GM19099 (cell line): ENCODE results near the gene PDE4D.

ENCODE experiments used
- POLR2A ChIP-seq: IDR thresholded peaks from 3 replicates; pipeline ENCODE4 v1.6.1; 2011; ENCODE audit warnings: low read depth; ENCODE audit not compliant: insufficient read length; ENCODE audit errors: extremely low read depth

PDE4D gene

GRCh38 chr5:59791617-59792016 lies 101.9 kb downstream of the PDE4D start:
- TF ChIP-seq POLR2A: no peak

GRCh38 chr5:59790776-59791475 lies 102.6 kb downstream of the PDE4D start:
- no peak for TF ChIP-seq POLR2A

- TF ChIP-seq POLR2A: no peak
Measured at GRCh38 chr5:59790376-59790775, 103.2 kb downstream of the PDE4D start.

GRCh38 chr5:59789894-59790293 lies 103.6 kb downstream of the PDE4D start:
- TF ChIP-seq POLR2A: no peak

- TF ChIP-seq POLR2A: no peak
Measured at GRCh38 chr5:59789197-59789596, 104.3 kb downstream of the PDE4D start.

- TF ChIP-seq POLR2A: no peak
Measured at GRCh38 chr5:59786334-59786805, 107.2 kb downstream of the PDE4D start.

GRCh38 chr5:59785676-59786333 lies 107.7 kb downstream of the PDE4D start:
- no peak for TF ChIP-seq POLR2A

- no peak for TF ChIP-seq POLR2A
Measured at GRCh38 chr5:59783264-59783663, 110.3 kb downstream of the PDE4D start.

- no peak for TF ChIP-seq POLR2A
Measured at GRCh38 chr5:59782856-59783255, 110.7 kb downstream of the PDE4D start.

GRCh38 chr5:59779453-59779852 lies 114.1 kb downstream of the PDE4D start:
- no peak for TF ChIP-seq POLR2A

GRCh38 chr5:59777028-59777427 lies 116.5 kb downstream of the PDE4D start:
- no peak for TF ChIP-seq POLR2A

GRCh38 chr5:59773294-59773693 lies 120.2 kb downstream of the PDE4D start:
- no peak for TF ChIP-seq POLR2A

GRCh38 chr5:59772757-59773156 lies 120.8 kb downstream of the PDE4D start:
- TF ChIP-seq POLR2A: no peak

- TF ChIP-seq POLR2A: no peak
Measured at GRCh38 chr5:59772206-59772605, 121.3 kb downstream of the PDE4D start.

GRCh38 chr5:59770953-59771352 lies 122.6 kb downstream of the PDE4D start:
- no peak for TF ChIP-seq POLR2A

- no peak for TF ChIP-seq POLR2A
Measured at GRCh38 chr5:59769832-59770231, 123.7 kb downstream of the PDE4D start.
